ENCODE measurements around the gene GIGYF2. TPM values are rescaled to one million over a fixed set of nuclear protein-coding genes. Genes with fewer than 3 reads are reported as not detected.

The GIGYF2 gene
- total and polyA plus RNA-seq, 11 donors: 25.3 to 78.1 (median 56.5) TPM

- H3K27me3 ChIP-seq: peaks cover 6 to 30% (median 14%) of the 10 kb centered on the region in 9 donors
- TF ChIP-seq POLR2A (IDR thresholded peaks at IDR 0.05) (no peak), CTCF (IDR thresholded peaks at IDR 0.05) (peak in 1 of 12 donors; percentile 9)
- WGBS, 4 donors: 1 to 4% (median 1%) methylated on average over 5 to 118 of the region's 119 CpGs
- peaks cover 0 to 17% (median 6%) of the 10 kb centered on the region in 12 donors for H3K4me1 ChIP-seq
- H3K36me3 ChIP-seq: no peaks in the 10 kb centered on the region
- DNase-seq (no peak), ATAC-seq (peak in 2 of 4 donors; percentile 10 to 35)
- H3K27ac ChIP-seq: no peak overlapping the region
- intact Hi-C loops (cut with DNase I): no loop called here
- no peaks in the 10 kb centered on the region for H3K9me3 ChIP-seq
- peak overlapping the region; percentile 11 to 60 (median 44) for H3K4me3 ChIP-seq
Observed at GRCh38 chr2:232876161-232876977, 179.2 kb downstream of the GIGYF2 start.

- no peak overlapping the region for H3K27ac ChIP-seq
- WGBS, 4 donors: 27 to 93% (median 41%) methylated on average over 3 to 21 of the region's 21 CpGs
- H3K36me3 ChIP-seq: no peaks in the 10 kb centered on the region
- TF ChIP-seq POLR2A (IDR thresholded peaks at IDR 0.05): no peak
- TF ChIP-seq CTCF (IDR thresholded peaks at IDR 0.05): no peak
- peak overlapping the region in 10 of 12 donors; percentile 11 to 60 (median 50) for H3K4me3 ChIP-seq
- intact Hi-C loops (cut with DNase I): no loop called here
- DNase-seq (no peak), ATAC-seq (no peak)
- no peaks in the 10 kb centered on the region for H3K9me3 ChIP-seq
- peaks cover 6 to 30% (median 14%) of the 10 kb centered on the region in 9 donors for H3K27me3 ChIP-seq
- peaks cover 0 to 17% (median 6%) of the 10 kb centered on the region in 12 donors for H3K4me1 ChIP-seq
Observed at GRCh38 chr2:232876978-232877441, 179.9 kb downstream of the GIGYF2 start.

- intact Hi-C loops (cut with DNase I): no loop called here
- Histone ChIP-seq H3K36me3 (no peaks in the 10 kb centered on the region), H3K4me3 (no peak overlapping the region), H3K9me3 (no peaks in the 10 kb centered on the region), H3K4me1 (peaks cover 0 to 17% (median 6%) of the 10 kb centered on the region in 12 donors), H3K27me3 (peaks cover 6 to 30% (median 14%) of the 10 kb centered on the region in 9 donors), H3K27ac (no peak overlapping the region)
- no peak for TF ChIP-seq CTCF (IDR thresholded peaks at IDR 0.05)
- no peak for TF ChIP-seq POLR2A (IDR thresholded peaks at IDR 0.05)
- ATAC-seq (no peak), DNase-seq (no peak)
- WGBS, 4 donors: 95 to 97% (median 96%) methylated on average over 12 to 13 of the region's 13 CpGs
Observed at GRCh38 chr2:232877940-232878511, 180.9 kb downstream of the GIGYF2 start.

Data from heart left ventricle (tissue), 16 donors.